PFSK-1 (cell line): ENCODE measurements around the gene G3BP1.

Source experiments
- FOXP2 ChIP-seq: optimal IDR thresholded peaks from 2 replicates; pipeline ENCODE3; 2011; ENCODE audit warnings: borderline replicate concordance, control low read depth, inconsistent platforms; ENCODE audit not compliant: insufficient read depth; ENCODE audit errors: extremely low read length, extremely low read depth
- POLR2AphosphoS5 ChIP-seq: IDR thresholded peaks from 2 replicates; pipeline ENCODE4 v1.6.1; 2012; ENCODE audit warnings: low read depth, mild to moderate bottlenecking, control low read depth, low read length, moderate library complexity
- REST ChIP-seq, 2 experiments: IDR thresholded peaks; 2 replicates each; pipeline versions ENCODE4 v1.6.1 to v1.8.0; 2011 to 2012; ENCODE audit warnings: low read depth in 2 of 2, low read length in 2 of 2, control low read depth in 1 of 2, inconsistent platforms in 1 of 2, mild to moderate bottlenecking in 1 of 2, moderate library complexity in 1 of 2; ENCODE audit not compliant: insufficient read depth in 1 of 2
- SIN3A ChIP-seq: IDR thresholded peaks from 2 replicates; pipeline ENCODE4 v1.6.1; 2012; ENCODE audit warnings: mild to moderate bottlenecking, low read length, moderate library complexity, borderline replicate concordance; ENCODE audit not compliant: insufficient read depth
- TAF1 ChIP-seq: IDR thresholded peaks from 2 replicates; pipeline ENCODE4 v1.6.1; 2012; ENCODE audit warnings: low read length, control low read depth, borderline replicate concordance; ENCODE audit not compliant: insufficient read depth

Gene G3BP1

GRCh38 chr5:151773951-151774350 is 2.2 kb downstream of the G3BP1 start:
- TF ChIP-seq FOXP2 = no peak
- no peak for TF ChIP-seq REST (IDR thresholded peaks at IDR 0.05; ENCODE audit: insufficient read depth in 1 of 2, low read depth in 2 of 2, low read length in 2 of 2)
- no peak for TF ChIP-seq POLR2AphosphoS5
- TF ChIP-seq SIN3A = no peak
- TF ChIP-seq TAF1 = no peak

GRCh38 chr5:151775025-151775606 is 3.4 kb downstream of the G3BP1 start:
- TF ChIP-seq FOXP2 = no peak
- no peak for TF ChIP-seq POLR2AphosphoS5
- TF ChIP-seq TAF1 = no peak
- TF ChIP-seq REST (IDR thresholded peaks at IDR 0.05; ENCODE audit: insufficient read depth in 1 of 2, low read depth in 2 of 2, low read length in 2 of 2) = no peak
- no peak for TF ChIP-seq SIN3A

- TF ChIP-seq REST (IDR thresholded peaks at IDR 0.05; ENCODE audit: insufficient read depth in 1 of 2, low read depth in 2 of 2, low read length in 2 of 2) (no peak), TAF1 (no peak), FOXP2 (no peak), POLR2AphosphoS5 (no peak), SIN3A (no peak)
These were observed 7.9 kb downstream of the G3BP1 start for GRCh38 chr5:151779531-151780125.

DNA sequence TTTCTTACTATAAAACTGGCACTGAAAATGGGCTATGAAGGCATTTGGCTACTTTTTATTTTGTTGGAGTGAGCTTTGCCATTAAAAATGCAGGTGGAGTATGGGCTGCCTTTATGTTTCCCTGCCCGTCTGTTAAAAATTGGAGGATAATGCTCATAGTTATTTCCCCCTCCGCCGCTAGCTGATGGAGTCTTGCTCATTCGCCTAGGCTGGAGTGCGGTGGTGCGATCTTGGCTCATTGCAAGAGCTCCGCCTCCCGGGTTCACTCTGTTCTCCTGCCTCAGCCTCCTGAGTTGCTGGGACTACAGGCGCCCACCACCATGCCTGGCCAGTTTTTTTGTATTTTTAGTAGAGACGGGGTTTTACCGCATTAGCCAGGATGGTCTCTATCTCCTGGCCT is 8.6 kb downstream of the G3BP1 start:
- TF ChIP-seq REST (IDR thresholded peaks at IDR 0.05; ENCODE audit: insufficient read depth in 1 of 2, low read depth in 2 of 2, low read length in 2 of 2) = no peak
- no peak for TF ChIP-seq FOXP2
- no peak for TF ChIP-seq POLR2AphosphoS5
- no peak for TF ChIP-seq SIN3A
- no peak for TF ChIP-seq TAF1

DNA sequence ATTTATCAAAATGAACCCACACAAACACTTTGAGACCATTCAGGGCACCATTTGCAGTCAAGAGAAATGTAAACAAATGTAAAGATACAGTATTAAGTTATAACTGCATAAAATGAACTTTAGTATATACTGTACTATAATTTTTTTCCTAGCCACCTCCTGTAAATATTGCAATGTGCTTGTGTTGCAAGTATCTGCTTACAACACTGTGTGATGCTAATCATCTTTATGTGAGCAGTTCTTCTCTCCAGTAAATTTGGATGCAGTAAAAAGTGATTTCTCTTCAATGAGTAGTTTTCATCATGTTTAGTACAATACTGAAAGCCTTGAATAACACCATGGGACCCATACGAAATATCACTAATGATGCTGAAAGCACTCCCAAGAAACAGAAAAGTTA is 9.4 kb downstream of the G3BP1 start:
- TF ChIP-seq TAF1 = no peak
- no peak for TF ChIP-seq POLR2AphosphoS5
- TF ChIP-seq SIN3A = no peak
- no peak for TF ChIP-seq REST (IDR thresholded peaks at IDR 0.05; ENCODE audit: insufficient read depth in 1 of 2, low read depth in 2 of 2, low read length in 2 of 2)
- no peak for TF ChIP-seq FOXP2
